ENCODE data around the gene RNU6-1. TPM values are rescaled to one million over a fixed set of nuclear protein-coding genes. Genes with fewer than 3 reads are reported as not detected.

Gene RNU6-1
- polyA plus RNA-seq, 2 of the 4 experiments (the other 2 are of a cell fraction): not detected

- DNase-seq (ENCODE audit: low read depth in 1 of 2, low spot score in 1 of 2) (no peak), FAIRE-seq (no peak), ATAC-seq (no peak)
- peak overlapping the region; percentile 69; the same call in 2 of the 3 replicates for H3K4me3 ChIP-seq
- CTCF ChIA-PET: interaction anchor here (0.7 to 5.3 kb wide), 3 partner anchors 24 to 892 kb away, joined by 3 to 67 read pairs (median 3); no protein-coding TSS in a partner anchor
- WGBS (ENCODE audit: missing lambda C conversion rate): 84% methylated on average over 25 of the region's 25 CpGs
- no peak for TF ChIP-seq ELK1 (IDR thresholded peaks at IDR 0.05; ENCODE audit: low read depth, low read length)
- no peak for TF ChIP-seq CBX8 (IDR thresholded peaks at IDR 0.05)
- no peak for TF ChIP-seq HOXA7 (CRISPR knock-in tag; IDR thresholded peaks at IDR 0.05)
- no peak for TF ChIP-seq CBX2 (IDR thresholded peaks at IDR 0.05; ENCODE audit: borderline replicate concordance, low read depth)
- no peak for TF ChIP-seq SREBF2 (IDR thresholded peaks at IDR 0.05)
- no peak for TF ChIP-seq PHF8 (IDR thresholded peaks at IDR 0.05; ENCODE audit: borderline replicate concordance, low read depth)
- TF ChIP-seq RARB (CRISPR knock-in tag; IDR thresholded peaks at IDR 0.05): no peak
- TF ChIP-seq RCOR1 (IDR thresholded peaks at IDR 0.05; ENCODE audit: low read depth, low read length): no peak
- no peak for TF ChIP-seq JUNB (IDR thresholded peaks at IDR 0.05)
- TF ChIP-seq, protein P1, sequence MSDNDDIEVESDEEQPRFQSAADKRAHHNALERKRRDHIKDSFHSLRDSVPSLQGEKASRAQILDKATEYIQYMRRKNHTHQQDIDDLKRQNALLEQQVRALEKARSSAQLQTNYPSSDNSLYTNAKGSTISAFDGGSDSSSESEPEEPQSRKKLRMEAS (IDR thresholded peaks at IDR 0.05): no peak
- TF ChIP-seq, protein P2, sequence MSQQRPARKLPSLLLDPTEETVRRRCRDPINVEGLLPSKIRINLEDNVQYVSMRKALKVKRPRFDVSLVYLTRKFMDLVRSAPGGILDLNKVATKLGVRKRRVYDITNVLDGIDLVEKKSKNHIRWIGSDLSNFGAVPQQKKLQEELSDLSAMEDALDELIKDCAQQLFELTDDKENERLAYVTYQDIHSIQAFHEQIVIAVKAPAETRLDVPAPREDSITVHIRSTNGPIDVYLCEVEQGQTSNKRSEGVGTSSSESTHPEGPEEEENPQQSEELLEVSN (IDR thresholded peaks at IDR 0.05; ENCODE audit: borderline replicate concordance, low read depth): no peak
- TF ChIP-seq FOSB (CRISPR knock-in tag; IDR thresholded peaks at IDR 0.05): no peak
- TF ChIP-seq, protein P3, sequence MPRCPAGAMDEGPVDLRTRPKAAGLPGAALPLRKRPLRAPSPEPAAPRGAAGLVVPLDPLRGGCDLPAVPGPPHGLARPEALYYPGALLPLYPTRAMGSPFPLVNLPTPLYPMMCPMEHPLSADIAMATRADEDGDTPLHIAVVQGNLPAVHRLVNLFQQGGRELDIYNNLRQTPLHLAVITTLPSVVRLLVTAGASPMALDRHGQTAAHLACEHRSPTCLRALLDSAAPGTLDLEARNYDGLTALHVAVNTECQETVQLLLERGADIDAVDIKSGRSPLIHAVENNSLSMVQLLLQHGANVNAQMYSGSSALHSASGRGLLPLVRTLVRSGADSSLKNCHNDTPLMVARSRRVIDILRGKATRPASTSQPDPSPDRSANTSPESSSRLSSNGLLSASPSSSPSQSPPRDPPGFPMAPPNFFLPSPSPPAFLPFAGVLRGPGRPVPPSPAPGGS (IDR thresholded peaks at IDR 0.05): no peak
- no peak for TF ChIP-seq KDM5A (IDR thresholded peaks at IDR 0.05)
- no peak for TF ChIP-seq NR3C1 (IDR thresholded peaks at IDR 0.05)
- no peak for TF ChIP-seq SMC3 (IDR thresholded peaks at IDR 0.05)
- TF ChIP-seq JUN (IDR thresholded peaks at IDR 0.05): no peak
- POLR2A ChIA-PET: interaction anchor here (1.0 kb wide), 1 partner anchor 336 kb away, joined by 3 read pairs; no protein-coding TSS in a partner anchor
- H3K4me2 ChIP-seq: peak overlapping the region; percentile 93
- peak overlapping the region; percentile 87 to 92; a peak in 5 of 6 replicates for H3K27ac ChIP-seq
- H3K4me1 ChIP-seq: peaks cover 23% of the 10 kb centered on the region
- H3K9me3 ChIP-seq: no peaks in the 10 kb centered on the region
Observed at GRCh38 chr15:67838789-67839332, 984 bp downstream of the RNU6-1 start.

GRCh38 chr15:67836955-67837354, 2.9 kb downstream of the RNU6-1 start:
- H3K4me1 ChIP-seq: peaks cover 24% of the 10 kb centered on the region
- no peaks in the 10 kb centered on the region for H3K9me3 ChIP-seq
- ATAC-seq (no peak), FAIRE-seq (no peak), DNase-seq (ENCODE audit: low read depth in 1 of 2, low spot score in 1 of 2) (no peak)
- H3K4me3 ChIP-seq: no peak overlapping the region
- CTCF ChIA-PET: interaction anchor here (0.7 to 5.3 kb wide), 11 partner anchors 121 to 1091 kb away, joined by 3 to 67 read pairs (median 3); no protein-coding TSS in a partner anchor
- H3K4me2 ChIP-seq: no peak overlapping the region
- POLR2A ChIA-PET: no interaction called here
- TF ChIP-seq CBX2 (IDR thresholded peaks at IDR 0.05; ENCODE audit: borderline replicate concordance, low read depth) (no peak), JUN (IDR thresholded peaks at IDR 0.05) (no peak), ESRRA (IDR thresholded peaks at IDR 0.05; ENCODE audit: borderline replicate concordance, low read length) (no peak), ELK1 (IDR thresholded peaks at IDR 0.05; ENCODE audit: low read depth, low read length) (no peak), ATOH8 (CRISPR knock-in tag; IDR thresholded peaks at IDR 0.05; ENCODE audit: low read depth) (no peak), EHMT2 (IDR thresholded peaks at IDR 0.05; ENCODE audit: low read depth) (no peak), CHD2 (IDR thresholded peaks at IDR 0.05; ENCODE audit: low read length, partially characterized antibody) (no peak), HEYL (CRISPR knock-in tag; IDR thresholded peaks at IDR 0.05) (no peak), MAFK (IDR thresholded peaks at IDR 0.05; ENCODE audit: partially characterized antibody) (no peak), CHD4 (IDR thresholded peaks at IDR 0.05; ENCODE audit: borderline replicate concordance) (no peak), PHF8 (IDR thresholded peaks at IDR 0.05; ENCODE audit: borderline replicate concordance, low read depth) (no peak), SREBF2 (IDR thresholded peaks at IDR 0.05) (no peak), JUNB (IDR thresholded peaks at IDR 0.05) (no peak)
- TF ChIP-seq, protein P4, sequence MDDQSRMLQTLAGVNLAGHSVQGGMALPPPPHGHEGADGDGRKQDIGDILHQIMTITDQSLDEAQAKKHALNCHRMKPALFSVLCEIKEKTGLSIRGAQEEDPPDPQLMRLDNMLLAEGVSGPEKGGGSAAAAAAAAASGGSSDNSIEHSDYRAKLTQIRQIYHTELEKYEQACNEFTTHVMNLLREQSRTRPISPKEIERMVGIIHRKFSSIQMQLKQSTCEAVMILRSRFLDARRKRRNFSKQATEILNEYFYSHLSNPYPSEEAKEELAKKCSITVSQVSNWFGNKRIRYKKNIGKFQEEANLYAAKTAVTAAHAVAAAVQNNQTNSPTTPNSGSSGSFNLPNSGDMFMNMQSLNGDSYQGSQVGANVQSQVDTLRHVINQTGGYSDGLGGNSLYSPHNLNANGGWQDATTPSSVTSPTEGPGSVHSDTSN (IDR thresholded peaks at IDR 0.05): no peak
- TF ChIP-seq, protein P5, sequence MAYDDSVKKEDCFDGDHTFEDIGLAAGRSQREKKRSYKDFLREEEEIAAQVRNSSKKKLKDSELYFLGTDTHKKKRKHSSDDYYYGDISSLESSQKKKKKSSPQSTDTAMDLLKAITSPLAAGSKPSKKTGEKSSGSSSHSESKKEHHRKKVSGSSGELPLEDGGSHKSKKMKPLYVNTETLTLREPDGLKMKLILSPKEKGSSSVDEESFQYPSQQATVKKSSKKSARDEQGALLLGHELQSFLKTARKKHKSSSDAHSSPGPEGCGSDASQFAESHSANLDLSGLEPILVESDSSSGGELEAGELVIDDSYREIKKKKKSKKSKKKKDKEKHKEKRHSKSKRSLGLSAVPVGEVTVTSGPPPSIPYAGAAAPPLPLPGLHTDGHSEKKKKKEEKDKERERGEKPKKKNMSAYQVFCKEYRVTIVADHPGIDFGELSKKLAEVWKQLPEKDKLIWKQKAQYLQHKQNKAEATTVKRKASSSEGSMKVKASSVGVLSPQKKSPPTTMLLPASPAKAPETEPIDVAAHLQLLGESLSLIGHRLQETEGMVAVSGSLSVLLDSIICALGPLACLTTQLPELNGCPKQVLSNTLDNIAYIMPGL (CRISPR knock-in tag; IDR thresholded peaks at IDR 0.05; ENCODE audit: borderline replicate concordance): no peak
- 50% methylated on average over 2 of the region's 2 CpGs for WGBS (ENCODE audit: missing lambda C conversion rate)
- no peak overlapping the region for H3K27ac ChIP-seq
